Mesodermal cell (in vitro differentiated cells): ENCODE measurements around the gene KIF5C.

Experiments
- H3K27ac ChIP-seq: 2 replicates; pipeline ENCODE4 v1.7.0; 2013; ENCODE audit warnings: mild to moderate bottlenecking, low read depth, low read length, moderate library complexity; ENCODE audit not compliant: severe bottlenecking
- H3K36me3 ChIP-seq: 2 replicates; pipeline ENCODE4 v1.7.1; 2013; ENCODE audit warnings: mild to moderate bottlenecking, low read length, moderate library complexity; ENCODE audit not compliant: control insufficient read depth, insufficient read depth
- H3K4me1 ChIP-seq: one replicate; pipeline ENCODE4 v1.7.1; 2013; ENCODE audit warnings: mild to moderate bottlenecking, low read length; ENCODE audit not compliant: insufficient read depth, control insufficient read depth, poor library complexity, severe bottlenecking
- H3K4me3 ChIP-seq: 2 replicates; pipeline ENCODE4 v1.7.0; 2013; ENCODE audit warnings: low read length, control low read depth, mild to moderate bottlenecking; ENCODE audit not compliant: insufficient read depth, poor library complexity, severe bottlenecking; ENCODE audit errors: extremely low read depth
- H3K9me3 ChIP-seq: 2 replicates; pipeline ENCODE4 v1.7.1; 2013; ENCODE audit warnings: mild to moderate bottlenecking, low read length, moderate library complexity; ENCODE audit not compliant: control insufficient read depth
- WGBS, 2 experiments: methylation state at CpG; one replicate each; pipeline ENCODE4 v1.1.5; 2013; ENCODE audit warnings: missing lambda C conversion rate in 2 of 2; ENCODE audit not compliant: insufficient coverage in 2 of 2; 5-methylcytosine and 5-hydroxymethylcytosine counted together

The KIF5C gene

DNA sequence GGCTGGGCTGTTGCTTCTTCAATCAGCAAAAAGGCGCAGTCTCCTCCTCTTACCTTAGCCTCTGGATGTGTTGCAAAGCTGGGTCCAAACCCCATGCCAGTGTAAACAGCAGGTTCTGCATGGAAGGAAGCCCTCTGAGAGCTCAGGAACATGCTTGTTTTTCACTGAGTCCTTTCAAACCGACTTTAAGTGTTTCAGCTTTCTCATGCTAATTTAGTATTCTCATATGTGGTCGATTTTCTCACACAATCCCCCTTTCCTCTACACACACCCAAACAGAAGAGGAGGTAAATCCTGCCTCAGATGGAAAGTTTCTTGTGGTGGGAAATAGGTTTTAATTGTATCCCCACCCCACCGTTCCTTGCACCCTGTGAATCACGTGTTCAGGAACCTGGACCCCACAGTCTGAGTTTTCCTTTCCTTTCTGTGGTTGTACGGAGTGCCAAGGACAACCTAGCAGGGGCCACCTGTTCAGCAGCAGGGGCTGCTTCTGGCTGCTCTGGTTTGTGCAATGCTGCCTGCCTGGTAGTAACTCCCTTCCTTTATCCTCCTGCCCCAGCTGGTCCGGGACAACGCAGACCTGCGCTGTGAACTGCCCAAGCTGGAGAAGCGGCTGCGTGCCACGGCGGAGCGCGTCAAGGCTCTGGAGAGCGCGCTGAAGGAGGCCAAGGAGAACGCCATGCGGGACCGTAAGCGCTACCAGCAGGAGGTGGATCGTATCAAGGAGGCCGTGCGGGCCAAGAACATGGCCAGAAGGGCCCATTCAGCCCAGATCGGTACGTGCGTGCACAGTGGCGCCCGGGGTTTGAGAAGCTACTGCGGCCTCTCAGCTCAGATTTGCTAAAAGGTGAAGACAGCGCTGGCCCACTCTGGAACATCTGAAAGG lies 134.8 kb downstream of the KIF5C start:
- Histone ChIP-seq H3K4me3 (no peak overlapping the region), H3K36me3 (peaks cover 41% of the 10 kb centered on the region), H3K9me3 (no peaks in the 10 kb centered on the region), H3K4me1 (no peaks in the 10 kb centered on the region), H3K27ac (no peak overlapping the region)
- 95% methylated on average over 23 to 28 of the region's 31 CpGs for WGBS, 2 experiments

DNA sequence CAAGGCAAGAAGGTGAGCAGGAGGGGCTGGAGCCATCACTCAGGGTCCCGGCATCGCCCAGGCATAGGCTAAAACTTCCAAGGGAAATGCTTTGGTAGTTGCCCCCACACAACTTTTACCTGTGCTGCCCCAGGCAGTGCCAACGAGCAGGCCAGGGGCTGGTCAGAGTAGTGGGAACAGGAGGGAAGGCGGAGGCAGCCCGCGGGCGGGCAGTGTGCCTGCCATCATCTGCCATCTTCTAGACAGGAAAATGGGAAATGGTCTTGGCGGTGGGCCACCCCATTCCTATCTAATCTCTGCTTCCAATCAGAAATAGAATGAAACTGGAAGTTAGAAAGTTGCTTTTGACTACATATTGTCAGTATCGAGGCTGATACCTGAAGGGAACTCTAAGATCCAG lies 137.5 kb downstream of the KIF5C start:
- no peak overlapping the region for H3K4me3 ChIP-seq
- no peak overlapping the region for H3K27ac ChIP-seq
- no peaks in the 10 kb centered on the region for H3K9me3 ChIP-seq
- H3K4me1 ChIP-seq: no peaks in the 10 kb centered on the region
- peaks cover 41% of the 10 kb centered on the region for H3K36me3 ChIP-seq
- 93 to 94% methylated on average over 1 to 5 of the region's 9 CpGs for WGBS, 2 experiments

DNA sequence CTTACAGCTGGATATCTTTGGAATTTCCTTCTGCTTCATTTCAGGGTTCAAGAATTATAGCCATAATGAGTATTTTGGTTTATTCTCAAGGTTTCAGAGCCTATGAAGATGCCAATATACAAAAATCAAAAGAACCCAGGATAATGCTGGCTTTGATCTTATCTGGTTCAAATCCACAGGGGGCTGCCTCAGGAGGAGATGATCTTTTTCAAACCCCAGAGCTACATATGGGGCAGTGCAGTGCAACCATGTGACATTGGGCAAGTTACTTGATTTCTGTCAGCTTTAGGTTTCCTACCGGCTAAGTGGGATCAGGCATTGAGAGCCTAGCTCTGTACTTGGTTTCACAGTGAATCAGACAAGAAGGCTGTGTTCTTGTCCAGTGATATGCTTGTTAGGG lies 140.5 kb downstream of the KIF5C start:
- 92% methylated on average over 1 of the region's 1 CpG for WGBS, 2 experiments
- no peak overlapping the region for H3K4me3 ChIP-seq
- no peaks in the 10 kb centered on the region for H3K9me3 ChIP-seq
- H3K27ac ChIP-seq: peak overlapping the region; percentile 39
- no peaks in the 10 kb centered on the region for H3K4me1 ChIP-seq
- H3K36me3 ChIP-seq: peaks cover 30% of the 10 kb centered on the region

DNA sequence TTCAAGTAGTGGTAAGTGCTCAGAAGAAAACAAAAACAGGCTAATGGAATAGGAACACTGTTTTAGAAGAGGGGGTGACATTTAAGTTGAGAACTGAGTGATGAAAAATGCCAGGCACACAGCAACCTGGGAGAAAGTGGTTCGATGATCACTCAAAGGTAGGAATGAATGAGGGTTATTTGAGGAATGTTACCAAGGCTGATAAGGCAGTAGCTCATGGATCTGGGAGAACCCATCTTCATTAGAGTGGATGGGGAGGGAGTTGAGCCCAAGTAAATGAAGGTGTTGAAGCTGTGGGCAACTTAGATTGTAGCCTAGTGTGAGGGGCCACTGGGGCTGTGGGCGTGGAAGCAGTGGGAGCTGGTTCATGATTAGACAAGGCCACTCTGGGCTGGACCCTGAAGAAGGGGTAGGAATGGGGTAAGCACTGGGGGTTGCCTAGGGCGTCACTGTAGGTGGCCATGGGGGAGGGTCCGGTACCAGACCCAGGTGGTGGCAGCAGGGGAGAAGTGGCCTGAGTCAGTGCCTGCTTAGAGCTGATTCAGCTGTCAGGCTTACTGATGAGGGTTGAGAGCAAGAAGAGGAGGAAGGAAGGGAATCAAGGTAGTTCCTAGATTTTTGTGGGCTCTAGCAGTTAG lies 141.0 kb downstream of the KIF5C start:
- 91 to 92% methylated on average over 3 to 4 of the region's 4 CpGs for WGBS, 2 experiments
- Histone ChIP-seq H3K4me1 (no peaks in the 10 kb centered on the region), H3K9me3 (no peaks in the 10 kb centered on the region), H3K36me3 (peaks cover 28% of the 10 kb centered on the region), H3K4me3 (no peak overlapping the region), H3K27ac (peak overlapping the region; percentile 39)

DNA sequence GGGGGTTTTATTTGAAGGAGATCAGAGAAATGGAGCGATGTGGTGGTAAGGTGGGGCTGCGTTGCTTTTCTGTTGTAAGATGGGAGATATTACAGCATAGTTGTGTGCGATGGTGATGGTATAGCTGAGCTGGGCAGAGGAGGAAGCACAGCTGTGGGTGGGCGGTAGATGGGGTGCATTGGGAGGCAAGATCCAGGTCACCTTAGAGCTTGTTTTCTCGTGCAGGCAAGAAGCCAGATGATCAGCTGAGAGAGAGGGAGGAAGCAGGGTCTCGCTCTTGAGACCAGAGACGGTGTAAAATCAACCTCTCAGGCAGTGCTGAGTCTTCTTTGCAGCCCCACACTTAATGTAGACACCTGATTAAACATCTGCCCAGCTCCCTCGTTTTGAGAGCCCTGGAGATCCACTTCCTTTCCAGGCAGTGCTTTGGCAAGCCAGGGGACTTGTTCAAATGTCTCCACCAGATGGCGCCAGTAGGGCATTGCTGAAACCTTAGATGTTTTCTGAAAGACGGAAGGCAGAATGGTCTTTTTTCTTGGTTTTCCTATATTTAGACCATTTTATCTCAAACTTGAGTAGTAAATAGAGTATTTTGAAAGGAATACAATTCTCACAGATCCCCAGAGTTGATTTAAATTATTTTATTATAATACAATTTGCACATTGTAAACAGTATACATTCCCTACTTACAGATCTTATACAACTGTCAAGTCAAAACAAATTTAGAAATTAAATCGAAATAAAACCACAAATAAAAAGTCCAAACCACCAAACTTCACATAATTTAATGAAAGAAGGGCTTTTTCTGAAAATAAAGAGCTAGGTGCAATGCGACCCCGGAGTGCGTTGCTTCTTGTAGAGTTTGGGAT lies 142.3 kb downstream of the KIF5C start:
- H3K4me1 ChIP-seq: no peaks in the 10 kb centered on the region
- H3K36me3 ChIP-seq: peaks cover 16% of the 10 kb centered on the region
- WGBS, 2 experiments: 67 to 74% methylated on average over 6 to 7 of the region's 14 CpGs
- H3K27ac ChIP-seq: no peak overlapping the region
- no peaks in the 10 kb centered on the region for H3K9me3 ChIP-seq
- no peak overlapping the region for H3K4me3 ChIP-seq

DNA sequence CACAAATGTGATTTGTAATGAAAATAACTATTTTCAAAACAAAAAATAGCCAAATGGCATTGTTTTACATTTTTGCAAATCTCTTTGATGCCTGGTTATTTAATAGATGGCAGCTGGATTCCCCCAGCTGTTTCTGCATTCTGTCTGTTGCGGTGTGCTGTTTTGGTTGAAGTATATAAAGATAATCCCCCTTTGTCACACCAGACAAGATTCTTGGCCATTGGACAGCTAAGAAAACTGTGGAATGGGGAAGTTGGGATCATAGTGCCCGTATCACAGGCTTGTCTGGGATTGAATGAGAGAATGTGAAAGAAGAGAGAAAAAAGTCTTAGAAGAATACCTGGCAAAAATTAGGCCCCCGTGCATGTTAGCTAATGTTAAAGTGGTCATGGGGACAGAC lies 144.0 kb downstream of the KIF5C start:
- Histone ChIP-seq H3K4me3 (no peak overlapping the region), H3K36me3 (peaks cover 7% of the 10 kb centered on the region), H3K9me3 (no peaks in the 10 kb centered on the region), H3K4me1 (no peaks in the 10 kb centered on the region), H3K27ac (no peak overlapping the region)
- WGBS, 2 experiments: 88 to 94% methylated on average over 1 to 2 of the region's 3 CpGs

DNA sequence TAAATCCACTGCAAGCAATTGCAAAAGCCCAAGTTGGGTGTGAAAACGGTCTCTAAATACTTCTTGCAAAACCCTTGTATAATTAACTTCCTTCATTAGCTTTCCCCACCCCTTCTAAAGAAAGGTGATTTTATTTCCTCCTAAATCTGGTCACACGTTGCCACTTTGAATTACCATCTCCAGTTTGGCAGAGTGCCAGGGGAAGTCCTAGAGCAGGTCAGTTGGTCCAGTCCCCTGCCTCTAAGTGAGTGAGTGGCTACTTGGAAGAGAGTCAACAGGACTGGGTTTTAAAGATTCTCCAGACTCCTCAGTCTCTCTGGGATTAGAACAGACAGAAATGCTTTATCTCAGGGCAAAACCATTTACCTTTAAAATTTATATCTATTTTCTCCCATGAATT lies 144.7 kb downstream of the KIF5C start:
- whole genome bisulfite sequencing, 2 experiments: 83 to 95% methylated on average over 1 to 2 of the region's 2 CpGs
- Histone ChIP-seq H3K36me3 (no peaks in the 10 kb centered on the region), H3K9me3 (no peaks in the 10 kb centered on the region), H3K27ac (no peak overlapping the region), H3K4me1 (no peaks in the 10 kb centered on the region), H3K4me3 (no peak overlapping the region)

DNA sequence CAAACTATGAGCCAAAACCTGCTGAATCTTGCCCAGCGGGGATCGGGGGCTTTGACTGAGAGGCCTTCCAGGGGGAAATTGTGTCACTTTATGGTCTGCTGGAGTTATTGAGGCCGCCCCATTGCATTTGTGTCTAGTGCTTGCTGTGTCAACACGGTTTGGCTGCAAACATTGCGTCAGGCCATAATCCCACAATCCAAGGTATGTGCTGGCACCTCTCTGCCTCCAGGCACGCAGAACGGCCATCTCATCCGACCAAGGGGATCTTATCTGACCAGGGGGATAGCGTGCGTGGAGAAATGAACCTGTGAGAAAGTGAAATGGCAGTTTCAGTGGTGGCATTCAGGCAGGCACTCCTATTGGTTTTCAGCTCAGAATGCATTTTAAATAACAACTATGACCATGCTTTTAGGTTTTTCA lies 145.4 kb downstream of the KIF5C start:
- no peaks in the 10 kb centered on the region for H3K4me1 ChIP-seq
- WGBS, 2 experiments: 89 to 90% methylated on average over 6 to 8 of the region's 10 CpGs
- H3K36me3 ChIP-seq: no peaks in the 10 kb centered on the region
- no peak overlapping the region for H3K27ac ChIP-seq
- H3K4me3 ChIP-seq: no peak overlapping the region
- H3K9me3 ChIP-seq: no peaks in the 10 kb centered on the region

DNA sequence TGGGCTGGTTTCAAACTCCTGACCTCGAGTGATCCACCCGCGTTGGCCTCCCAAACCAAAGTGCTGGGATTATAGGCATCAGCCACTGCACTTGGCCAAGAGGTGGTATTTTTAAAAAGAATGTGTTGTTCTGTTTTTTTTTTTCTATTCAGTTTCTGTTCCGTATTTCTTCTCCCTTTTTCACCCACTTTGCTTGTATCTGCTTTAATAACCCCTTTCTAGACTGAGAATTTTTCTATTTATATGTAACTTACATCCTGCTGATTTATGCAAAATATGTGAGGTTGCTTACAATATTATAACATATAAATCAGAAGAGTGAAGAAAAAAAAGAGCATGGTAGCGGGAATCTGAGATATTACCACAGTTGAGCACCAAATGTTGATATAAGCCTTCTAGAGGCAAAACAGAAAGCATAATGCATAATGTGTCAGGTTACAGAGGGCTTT lies 146.3 kb downstream of the KIF5C start:
- Histone ChIP-seq H3K4me1 (no peaks in the 10 kb centered on the region), H3K36me3 (no peaks in the 10 kb centered on the region), H3K27ac (no peak overlapping the region), H3K4me3 (no peak overlapping the region), H3K9me3 (no peaks in the 10 kb centered on the region)
- 100% methylated on average over 1 to 3 of the region's 5 CpGs for WGBS, 2 experiments

DNA sequence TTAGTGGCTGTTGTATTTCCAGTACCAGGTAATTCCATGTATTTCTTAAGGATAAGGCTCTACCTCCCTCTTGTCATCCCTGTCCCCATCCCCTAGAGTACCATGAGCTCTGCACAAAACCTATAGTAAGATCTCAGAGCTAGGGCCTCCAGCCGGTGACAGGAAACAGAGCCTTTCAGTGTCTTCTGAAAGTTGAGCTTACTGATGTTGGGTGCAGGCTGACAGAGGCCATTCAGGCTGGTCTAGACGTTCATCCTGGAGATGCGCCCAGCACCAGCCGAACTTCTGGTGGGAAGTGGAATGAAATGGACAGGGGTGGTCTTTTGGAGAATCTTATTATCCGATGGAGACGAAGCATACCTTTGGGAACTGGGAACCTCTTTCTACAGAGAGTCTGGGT lies 146.7 kb downstream of the KIF5C start:
- H3K4me1 ChIP-seq: no peaks in the 10 kb centered on the region
- H3K9me3 ChIP-seq: no peaks in the 10 kb centered on the region
- no peak overlapping the region for H3K27ac ChIP-seq
- H3K36me3 ChIP-seq: no peaks in the 10 kb centered on the region
- WGBS, 2 experiments: 94% methylated on average over 4 to 5 of the region's 6 CpGs
- no peak overlapping the region for H3K4me3 ChIP-seq
